Epithelial cell of esophagus (primary cell): ENCODE results near the gene PABPN1L.

Experiments used
- DNase-seq: peaks from one replicate; pipeline ENCODE4 v3.0.0; 2010; ENCODE audit warnings: low read depth
- H3K4me3 ChIP-seq: 2 replicates; pipeline ENCODE4 v1.5.1; 2011; ENCODE audit warnings: mild to moderate bottlenecking, low read length, control low read depth
- TF ChIP-seq, protein P1 (sequence below): IDR thresholded peaks from 2 replicates; pipeline ENCODE4 v1.5.1; 2011; ENCODE audit warnings: low read depth, mild to moderate bottlenecking, low read length, control low read depth, inconsistent platforms; ENCODE audit not compliant: insufficient read depth; ENCODE audit errors: missing control alignments

PABPN1L gene

DNA sequence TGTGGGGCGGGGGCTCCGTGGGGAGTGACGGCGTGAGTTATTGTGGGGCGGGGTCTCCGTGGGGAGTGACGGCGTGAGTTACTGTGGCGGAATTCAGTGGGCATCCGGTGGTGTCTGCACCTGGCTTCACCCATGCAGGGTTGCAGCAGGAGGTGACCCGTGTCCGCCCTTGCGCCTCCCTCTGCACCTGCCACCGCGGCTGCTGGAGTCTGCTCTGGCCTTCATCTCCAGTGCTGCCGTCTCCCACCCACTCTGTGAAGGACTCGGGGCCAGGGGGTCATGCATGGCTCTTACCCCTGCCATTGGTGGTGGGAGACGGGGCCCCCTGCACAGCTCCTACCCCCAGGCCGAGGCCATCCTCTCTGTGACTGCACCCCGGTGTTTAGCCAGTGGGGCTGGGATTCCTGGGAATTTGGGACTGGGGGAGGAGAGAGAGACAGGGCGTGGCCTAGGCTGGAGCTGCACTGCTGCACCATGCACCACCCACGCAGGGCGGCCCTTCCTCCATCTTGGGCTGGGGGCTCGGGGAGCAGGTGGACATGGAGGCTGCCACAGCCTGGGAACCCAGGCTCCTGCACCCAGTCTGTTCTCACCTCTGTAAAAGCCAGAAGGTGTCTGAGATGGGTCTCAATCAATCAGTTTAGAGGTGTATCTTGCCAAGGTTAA lies 1.3 kb upstream of the PABPN1L start:
- TF ChIP-seq, protein P1, sequence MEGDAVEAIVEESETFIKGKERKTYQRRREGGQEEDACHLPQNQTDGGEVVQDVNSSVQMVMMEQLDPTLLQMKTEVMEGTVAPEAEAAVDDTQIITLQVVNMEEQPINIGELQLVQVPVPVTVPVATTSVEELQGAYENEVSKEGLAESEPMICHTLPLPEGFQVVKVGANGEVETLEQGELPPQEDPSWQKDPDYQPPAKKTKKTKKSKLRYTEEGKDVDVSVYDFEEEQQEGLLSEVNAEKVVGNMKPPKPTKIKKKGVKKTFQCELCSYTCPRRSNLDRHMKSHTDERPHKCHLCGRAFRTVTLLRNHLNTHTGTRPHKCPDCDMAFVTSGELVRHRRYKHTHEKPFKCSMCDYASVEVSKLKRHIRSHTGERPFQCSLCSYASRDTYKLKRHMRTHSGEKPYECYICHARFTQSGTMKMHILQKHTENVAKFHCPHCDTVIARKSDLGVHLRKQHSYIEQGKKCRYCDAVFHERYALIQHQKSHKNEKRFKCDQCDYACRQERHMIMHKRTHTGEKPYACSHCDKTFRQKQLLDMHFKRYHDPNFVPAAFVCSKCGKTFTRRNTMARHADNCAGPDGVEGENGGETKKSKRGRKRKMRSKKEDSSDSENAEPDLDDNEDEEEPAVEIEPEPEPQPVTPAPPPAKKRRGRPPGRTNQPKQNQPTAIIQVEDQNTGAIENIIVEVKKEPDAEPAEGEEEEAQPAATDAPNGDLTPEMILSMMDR, result no peak
- no peak for DNase-seq

DNA sequence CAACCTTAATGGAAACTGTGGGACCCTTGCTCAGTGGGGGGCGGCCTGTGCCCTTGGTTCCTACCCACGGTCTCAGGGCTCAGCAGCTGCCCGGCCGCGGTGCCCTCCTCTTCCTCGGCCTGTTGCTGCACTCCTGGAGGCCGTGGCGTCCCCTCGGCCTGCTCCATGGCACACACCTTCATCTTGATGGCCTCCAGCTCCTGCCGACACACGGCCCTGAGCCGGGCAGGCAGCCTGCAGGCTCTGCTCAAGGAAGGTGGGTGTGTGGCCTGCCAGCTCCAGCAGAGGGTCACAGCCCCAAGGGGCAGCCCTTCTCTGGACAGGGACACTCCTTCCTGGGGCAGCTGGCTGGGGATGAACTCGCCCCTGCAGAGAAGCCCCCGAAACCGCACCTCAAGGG lies 718 bp downstream of the PABPN1L start:
- no peak overlapping the region for H3K4me3 ChIP-seq
- TF ChIP-seq, protein P1, result no peak
- DNase-seq, result no peak

More for the DNA sequence above, 1.3 kb upstream of the PABPN1L start:
- H3K4me3 ChIP-seq, result no peak overlapping the region

DNA sequence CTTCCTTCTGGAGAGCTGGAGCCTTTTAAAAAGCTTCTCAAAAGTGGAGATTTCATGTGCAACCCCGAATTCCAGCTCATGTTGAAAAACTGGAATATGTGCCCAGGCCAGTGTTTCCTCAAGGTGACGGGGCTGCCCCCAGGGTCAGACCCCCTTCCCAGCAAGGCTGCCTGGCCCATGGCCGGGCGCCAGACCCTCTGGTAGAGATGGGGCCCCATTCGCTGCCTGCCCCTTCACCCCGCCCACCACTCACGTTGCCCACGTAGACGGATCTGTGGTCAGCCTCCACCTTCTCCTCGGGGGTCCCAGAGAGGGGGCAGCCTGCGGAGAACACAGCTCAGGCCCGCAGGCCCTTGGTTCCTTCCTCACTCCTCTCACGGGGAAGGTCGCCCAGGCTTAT lies 1.1 kb downstream of the PABPN1L start:
- no peak for DNase-seq
- no peak overlapping the region for H3K4me3 ChIP-seq
- TF ChIP-seq, protein P1, result no peak

DNA sequence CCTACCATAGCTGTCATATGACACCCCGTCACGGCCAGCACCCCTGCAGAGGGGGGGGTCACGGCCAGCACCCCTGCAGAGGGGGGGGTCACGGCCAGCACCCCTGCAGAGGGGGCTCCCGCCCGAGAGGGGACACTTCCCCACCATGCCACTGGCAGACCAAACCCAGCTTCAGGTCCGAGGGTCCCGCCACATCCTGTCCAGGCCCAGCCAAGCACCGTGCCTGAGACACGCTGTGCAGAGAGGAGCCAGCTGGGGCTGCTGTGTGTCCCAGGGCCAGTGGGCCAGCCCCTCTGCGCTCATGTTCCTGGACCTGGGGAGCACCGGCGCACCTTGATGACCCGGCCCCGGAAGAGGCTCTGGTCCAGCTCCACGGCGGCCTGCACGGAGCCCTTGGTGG lies 1.9 kb downstream of the PABPN1L start:
- H3K4me3 ChIP-seq, result no peak overlapping the region
- TF ChIP-seq, protein P1, result no peak
- DNase-seq, result no peak

DNA sequence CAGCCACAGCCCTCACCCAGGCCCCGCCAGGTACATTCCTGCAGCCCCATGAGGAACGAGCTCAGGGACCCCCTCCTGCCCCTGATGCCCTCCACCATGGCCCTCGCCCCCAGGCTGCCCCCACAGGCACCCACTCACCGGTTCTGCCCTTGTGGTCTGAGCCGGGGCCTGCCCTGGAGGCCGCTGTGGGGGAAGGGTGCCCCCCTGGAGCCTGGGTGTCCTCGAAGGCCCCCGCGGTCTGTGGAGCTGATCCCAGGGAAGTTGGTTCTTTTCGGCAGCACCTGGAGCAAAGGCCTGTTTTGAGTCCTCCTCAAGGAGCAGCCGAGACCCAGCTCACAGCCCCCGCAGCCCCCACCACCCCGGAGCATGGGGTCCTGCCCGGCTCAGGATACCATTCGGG lies 2.4 kb downstream of the PABPN1L start:
- DNase-seq, result no peak
- H3K4me3 ChIP-seq, result no peak overlapping the region
- TF ChIP-seq, protein P1, result no peak

DNA sequence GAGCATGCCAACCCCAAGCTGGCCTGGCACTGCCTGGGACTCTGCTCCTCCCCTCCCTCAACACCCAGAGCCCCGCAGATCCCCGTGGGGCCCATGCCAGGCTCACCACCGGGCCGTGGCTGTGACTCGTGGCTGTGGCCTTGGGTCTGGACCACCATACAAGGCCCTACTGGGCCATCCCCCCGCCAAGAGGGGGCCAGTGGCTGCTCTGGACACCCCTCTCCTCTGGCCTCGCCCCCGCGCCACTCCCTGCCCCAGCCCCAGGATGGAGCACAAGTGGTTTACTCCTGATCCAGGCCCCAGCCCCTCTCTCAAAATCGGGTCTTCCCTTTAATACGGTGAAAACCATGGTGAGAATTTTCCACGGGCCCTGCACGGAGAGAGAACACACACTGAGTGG lies 3.0 kb downstream of the PABPN1L start:
- TF ChIP-seq, protein P1, result no peak
- no peak for DNase-seq
- no peak overlapping the region for H3K4me3 ChIP-seq

DNA sequence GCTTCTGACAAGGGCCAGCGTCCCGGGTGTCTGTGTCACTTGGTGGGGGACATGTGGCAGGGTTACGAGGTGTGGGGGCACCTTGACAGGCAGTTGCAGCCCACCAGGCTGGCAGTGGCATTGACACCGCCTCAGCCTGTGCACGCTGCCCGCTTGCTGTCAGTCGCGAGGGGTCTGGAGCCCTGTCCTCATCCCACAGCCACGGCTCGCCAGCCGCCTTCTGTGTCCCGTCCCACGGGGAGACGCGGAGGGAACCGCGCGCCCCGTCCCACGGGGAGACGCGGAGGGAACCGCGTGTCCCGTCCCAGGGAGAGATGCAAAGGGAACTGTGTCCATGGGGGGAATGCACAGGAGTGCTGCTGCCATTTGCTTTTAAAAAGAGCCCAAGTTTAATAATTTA lies 3.5 kb downstream of the PABPN1L start:
- no peak overlapping the region for H3K4me3 ChIP-seq
- TF ChIP-seq, protein P1, result no peak
- DNase-seq, result no peak
